ENCODE results near the gene ZSCAN20. TPM values are rescaled to one million over a fixed set of nuclear protein-coding genes. Genes with fewer than 3 reads are reported as not detected.

ZSCAN20 gene
- total RNA-seq, 1 donor from 2014 or later: 5.2 TPM

GRCh38 chr1:33433509-33434362, 38.7 kb upstream of the ZSCAN20 start:
- ATAC-seq: peak; percentile 8 to 71

GRCh38 chr1:33434363-33434750, 38.1 kb upstream of the ZSCAN20 start:
- Histone ChIP-seq H3K36me3 (no peaks in the 10 kb centered on the region), H3K27me3 (ENCODE audit: low read depth) (no peaks in the 10 kb centered on the region), H3K4me1 (peaks cover 14% of the 10 kb centered on the region), H3K4me3 (no peak overlapping the region), H3K9me3 (no peaks in the 10 kb centered on the region), H3K27ac (no peak overlapping the region)
- ATAC-seq: no peak
- intact Hi-C loops (cut with DNase I): no loop called here
- DNase-seq: no peak
- no peak for TF ChIP-seq CTCF (IDR thresholded peaks at IDR 0.05)

More at GRCh38 chr1:33433509-33434362, 38.7 kb upstream of the ZSCAN20 start:
- H3K36me3 ChIP-seq: no peaks in the 10 kb centered on the region
- no peak for TF ChIP-seq CTCF (IDR thresholded peaks at IDR 0.05)
- H3K27me3 ChIP-seq (ENCODE audit: low read depth): no peaks in the 10 kb centered on the region
- H3K4me1 ChIP-seq: peaks cover 17% of the 10 kb centered on the region
- no peak overlapping the region for H3K27ac ChIP-seq
- no peak for DNase-seq
- H3K4me3 ChIP-seq: no peak overlapping the region
- intact Hi-C loops (cut with DNase I): no loop called here
- no peaks in the 10 kb centered on the region for H3K9me3 ChIP-seq

- Histone ChIP-seq H3K4me3 (no peak overlapping the region), H3K4me1 (peaks cover 5% of the 10 kb centered on the region), H3K27me3 (ENCODE audit: low read depth) (no peaks in the 10 kb centered on the region), H3K27ac (no peak overlapping the region), H3K36me3 (no peaks in the 10 kb centered on the region), H3K9me3 (no peaks in the 10 kb centered on the region)
- no peak for TF ChIP-seq CTCF (IDR thresholded peaks at IDR 0.05)
- ATAC-seq: no peak
- no peak for DNase-seq
- intact Hi-C loops (cut with DNase I): no loop called here
Measured at GRCh38 chr1:33435096-33435820, 37.2 kb upstream of the ZSCAN20 start.

GRCh38 chr1:33436557-33437285, 35.7 kb upstream of the ZSCAN20 start:
- Histone ChIP-seq H3K4me3 (no peak overlapping the region), H3K27me3 (ENCODE audit: low read depth) (no peaks in the 10 kb centered on the region), H3K9me3 (no peaks in the 10 kb centered on the region), H3K36me3 (no peaks in the 10 kb centered on the region), H3K4me1 (peaks cover 5% of the 10 kb centered on the region), H3K27ac (no peak overlapping the region)
- no peak for ATAC-seq
- intact Hi-C loops (cut with DNase I): no loop called here
- DNase-seq: no peak
- TF ChIP-seq CTCF (IDR thresholded peaks at IDR 0.05): no peak

GRCh38 chr1:33438364-33439160, 33.9 kb upstream of the ZSCAN20 start:
- Histone ChIP-seq H3K27ac (no peak overlapping the region), H3K4me1 (peaks cover 2% of the 10 kb centered on the region), H3K9me3 (no peaks in the 10 kb centered on the region), H3K4me3 (no peak overlapping the region), H3K36me3 (no peaks in the 10 kb centered on the region), H3K27me3 (ENCODE audit: low read depth) (no peaks in the 10 kb centered on the region)
- intact Hi-C loops (cut with DNase I): no loop called here
- DNase-seq: no peak
- ATAC-seq: no peak
- TF ChIP-seq CTCF (IDR thresholded peaks at IDR 0.05): no peak

All from lower lobe of right lung (tissue), 2 donors.